Gastroesophageal sphincter (tissue), 3 donors: Measurements from ENCODE around the gene PDK4.

Experiments used
- POLR2A ChIP-seq, 2 donors: fragments of 450-650 bp; IDR thresholded peaks; one replicate each; pipeline ENCODE4 v1.6.1; 2017; ENCODE audit warnings: antibody characterized with exemption in 2 of 2, mild to moderate bottlenecking in 2 of 2, moderate library complexity in 1 of 2
- POLR2AphosphoS5 ChIP-seq: sonication (generic); formaldehyde crosslinking; IDR thresholded peaks from one replicate; pipeline ENCODE4 v1.6.1; 2017; ENCODE audit warnings: antibody characterized with exemption
- TF ChIP-seq, protein P1 (sequence below), 4 experiments: fragments of 200-600 bp in 2 of 4; fragments of 450-650 bp in 2 of 4; sonication (generic) in 1 of 4; IDR thresholded peaks; one replicate each; pipeline ENCODE4 v1.5.1; 2017 to 2019; ENCODE audit warnings: antibody characterized with exemption in 4 of 4, mild to moderate bottlenecking in 2 of 4, moderate library complexity in 2 of 4

- TF ChIP-seq POLR2A (IDR thresholded peaks at IDR 0.05) (no peak), POLR2AphosphoS5 (no peak)
- TF ChIP-seq, protein P1, sequence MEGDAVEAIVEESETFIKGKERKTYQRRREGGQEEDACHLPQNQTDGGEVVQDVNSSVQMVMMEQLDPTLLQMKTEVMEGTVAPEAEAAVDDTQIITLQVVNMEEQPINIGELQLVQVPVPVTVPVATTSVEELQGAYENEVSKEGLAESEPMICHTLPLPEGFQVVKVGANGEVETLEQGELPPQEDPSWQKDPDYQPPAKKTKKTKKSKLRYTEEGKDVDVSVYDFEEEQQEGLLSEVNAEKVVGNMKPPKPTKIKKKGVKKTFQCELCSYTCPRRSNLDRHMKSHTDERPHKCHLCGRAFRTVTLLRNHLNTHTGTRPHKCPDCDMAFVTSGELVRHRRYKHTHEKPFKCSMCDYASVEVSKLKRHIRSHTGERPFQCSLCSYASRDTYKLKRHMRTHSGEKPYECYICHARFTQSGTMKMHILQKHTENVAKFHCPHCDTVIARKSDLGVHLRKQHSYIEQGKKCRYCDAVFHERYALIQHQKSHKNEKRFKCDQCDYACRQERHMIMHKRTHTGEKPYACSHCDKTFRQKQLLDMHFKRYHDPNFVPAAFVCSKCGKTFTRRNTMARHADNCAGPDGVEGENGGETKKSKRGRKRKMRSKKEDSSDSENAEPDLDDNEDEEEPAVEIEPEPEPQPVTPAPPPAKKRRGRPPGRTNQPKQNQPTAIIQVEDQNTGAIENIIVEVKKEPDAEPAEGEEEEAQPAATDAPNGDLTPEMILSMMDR (IDR thresholded peaks at IDR 0.05) = no peak
These were observed 52.1 kb downstream of the PDK4 start for GRCh38 chr7:95544171-95544570.
